HCT116 (cell line): ENCODE measurements around the gene YY1. TPM values are rescaled to one million over a fixed set of nuclear protein-coding genes. Genes with fewer than 3 reads are reported as not detected.

Source experiments
- ATAC-seq: fragments of 200-7000 bp; cut with Tn5 transposase; 2 replicates; pipeline ENCODE4 v1.9.1; 2020; ENCODE audit warnings: mild to moderate bottlenecking, moderate library complexity
- BruUV-seq: library from RNA; stranded (reverse); fragments of 400-500 nt; replicated peaks from 2 replicates; lab custom pipeline; 2021; lab: Mats Ljungman, UMichigan
- CTCF ChIA-PET: fragments of 300-600 bp; sonication (Branson Sonifier 250); formaldehyde crosslinking; loops from one replicate; lab custom pipeline; 2021; ENCODE audit warnings: antibody characterized with exemption; lab: Charles Lee
- POLR2A ChIA-PET: fragments of 300-600, 350-600 bp; sonication (Branson Sonifier 250); formaldehyde crosslinking; loops from one replicate; lab custom pipeline; 2021; ENCODE audit warnings: antibody characterized with exemption; lab: Charles Lee
- RAD21 ChIA-PET, 2 experiments: fragments of 300-600 bp; sonication (Branson Sonifier 250); formaldehyde crosslinking; loops; one replicate each; lab custom pipeline; 2023; ENCODE audit warnings: low total read pairs in 2 of 2; ENCODE audit not compliant: uncharacterized antibody in 2 of 2, unreplicated experiment in 2 of 2, low non-redundant PET in 1 of 2; lab: Charles Lee
- DNase-seq: peaks from one replicate; pipeline ENCODE4 v3.0.0-alpha.2; 2010; ENCODE audit warnings: low read depth, low spot score
- H2AFZ ChIP-seq: fragments of 200-600 bp; shearing (Covaris generic), sonication (generic); 2 replicates; pipeline ENCODE4 v1.6.1; 2017; ENCODE audit warnings: low read depth, mixed run types, mixed read lengths, antibody characterized with exemption, low read length; ENCODE audit not compliant: poor library complexity, severe bottlenecking
- H3K27ac ChIP-seq: 2 replicates; pipeline ENCODE4 v1.5.1; 2012; ENCODE audit warnings: low read depth, low read length
- H3K27me3 ChIP-seq: fragments of 200-600 bp; sonication (generic); 2 replicates; pipeline ENCODE4 v1.6.1; 2016; ENCODE audit warnings: mixed run types, low read length, mixed read lengths; ENCODE audit not compliant: insufficient read depth
- H3K36me3 ChIP-seq, 2 experiments: fragments of 200-500 bp in 1 of 2; fragments of 200-600 bp in 1 of 2; sonication (Bioruptor generic) in 1 of 2; sonication (generic) in 1 of 2; 2 replicates each; pipeline versions ENCODE4 v1.5.1 to v1.6.1; 2014 to 2016; ENCODE audit warnings: low read length in 2 of 2, inconsistent platforms in 1 of 2, mixed read lengths in 1 of 2, mixed run types in 1 of 2; ENCODE audit not compliant: insufficient read depth in 2 of 2, control insufficient read depth in 1 of 2
- H3K4me1 ChIP-seq, 2 experiments: fragments of 200-600 bp in 1 of 2; sonication (generic) in 1 of 2; 2 replicates each; pipeline versions ENCODE4 v1.5.1 to v1.6.1; 2012 to 2017; ENCODE audit warnings: low read length in 2 of 2, inconsistent platforms in 1 of 2, mild to moderate bottlenecking in 1 of 2, mixed read lengths in 1 of 2, mixed run types in 1 of 2, moderate library complexity in 1 of 2; ENCODE audit not compliant: insufficient read depth in 2 of 2, control insufficient read depth in 1 of 2
- H3K4me2 ChIP-seq: fragments of 200-600 bp; sonication (generic); 2 replicates; pipeline ENCODE4 v1.6.1; 2017; ENCODE audit warnings: mixed run types, low read length, mixed read lengths
- H3K4me3 ChIP-seq, 2 experiments: fragments of 200-600 bp in 1 of 2; sonication (generic) in 1 of 2; replicated peaks in 1 of 2; 2 replicates each; pipeline ENCODE4 v1.5.1; 2011 to 2016; ENCODE audit warnings: low read length in 2 of 2, control low read depth in 1 of 2, low read depth in 1 of 2, mild to moderate bottlenecking in 1 of 2, mixed read lengths in 1 of 2, mixed run types in 1 of 2
- H3K79me2 ChIP-seq: fragments of 200-600 bp; sonication (generic); 2 replicates; pipeline ENCODE4 v1.6.1; 2017; ENCODE audit warnings: mild to moderate bottlenecking, mixed run types, low read length, moderate library complexity, mixed read lengths; ENCODE audit not compliant: insufficient read depth
- H3K9ac ChIP-seq: fragments of 200-600 bp; sonication (generic); 2 replicates; pipeline ENCODE4 v1.6.1; 2016; ENCODE audit warnings: low read length, mixed read lengths
- H3K9me2 ChIP-seq: fragments of 200-600 bp; sonication (generic), shearing (Covaris generic); 2 replicates; pipeline ENCODE4 v1.6.1; 2017; ENCODE audit warnings: mixed run types, mild to moderate bottlenecking, moderate library complexity; ENCODE audit not compliant: insufficient read depth
- H3K9me3 ChIP-seq, 2 experiments: fragments of 200-500 bp in 1 of 2; fragments of 200-600 bp in 1 of 2; sonication (Bioruptor generic) in 1 of 2; sonication (generic) in 1 of 2; 2 replicates each; pipeline ENCODE4 v1.6.1; 2014 to 2017; ENCODE audit warnings: low read length in 2 of 2, mixed read lengths in 2 of 2, inconsistent platforms in 1 of 2, low read depth in 1 of 2, mild to moderate bottlenecking in 1 of 2, mixed run types in 1 of 2, moderate library complexity in 1 of 2; ENCODE audit not compliant: control insufficient read depth in 1 of 2, insufficient read depth in 1 of 2
- H4K20me1 ChIP-seq: fragments of 200-600 bp; sonication (generic), shearing (Covaris generic); 2 replicates; pipeline ENCODE4 v1.6.1; 2017; ENCODE audit warnings: mixed run types, mild to moderate bottlenecking, moderate library complexity; ENCODE audit not compliant: insufficient read depth
- CBX3 ChIP-seq: IDR thresholded peaks from 2 replicates; pipeline ENCODE4 v1.6.1; 2012; ENCODE audit warnings: low read depth
- CEBPB ChIP-seq: IDR thresholded peaks from 2 replicates; pipeline ENCODE4 v1.6.1; 2012; ENCODE audit warnings: low read depth
- CTCF ChIP-seq, 3 experiments: fragments of 200-600 bp in 1 of 3; sonication (generic) in 1 of 3; IDR thresholded peaks in 2 of 3; conservative IDR thresholded peaks in 1 of 3; 2 replicates each; pipeline ENCODE4 v1.5.1; 2012 to 2017; ENCODE audit warnings: low read depth in 2 of 3, low read length in 2 of 3, antibody characterized with exemption in 1 of 3, borderline replicate concordance in 1 of 3, control low read depth in 1 of 3, mild to moderate bottlenecking in 1 of 3, mixed read lengths in 1 of 3, mixed run types in 1 of 3, moderate library complexity in 1 of 3; ENCODE audit not compliant: insufficient read depth in 1 of 3
- EGR1 ChIP-seq: IDR thresholded peaks from 2 replicates; pipeline ENCODE4 v1.6.1; 2012; ENCODE audit warnings: low read depth
- ELF1 ChIP-seq: IDR thresholded peaks from 2 replicates; pipeline ENCODE4 v1.6.1; 2012; ENCODE audit warnings: low read depth, borderline replicate concordance
- EZH2 ChIP-seq: fragments of 200-600 bp; sonication (generic); IDR thresholded peaks from 2 replicates; pipeline ENCODE4 v1.6.1; 2017; ENCODE audit warnings: antibody characterized with exemption, mixed run types
- EZH2phosphoT487 ChIP-seq: fragments of 200-600 bp; IDR thresholded peaks from 2 replicates; pipeline ENCODE4 v1.6.1; 2018; ENCODE audit warnings: antibody characterized with exemption, borderline replicate concordance
- FOSL1 ChIP-seq: IDR thresholded peaks from 2 replicates; pipeline ENCODE4 v1.6.1; 2012; ENCODE audit warnings: low read depth
- POLR2A ChIP-seq: IDR thresholded peaks from 2 replicates; pipeline ENCODE4 v1.7.0; 2011; ENCODE audit warnings: borderline replicate concordance; ENCODE audit not compliant: insufficient read depth, insufficient read length; ENCODE audit errors: extremely low read depth
- POLR2AphosphoS5 ChIP-seq: IDR thresholded peaks from 2 replicates; pipeline ENCODE4 v1.6.1; 2011; ENCODE audit warnings: mild to moderate bottlenecking, low read depth, low read length, moderate library complexity
- RAD21 ChIP-seq: IDR thresholded peaks from 2 replicates; pipeline ENCODE4 v1.6.1; 2012; ENCODE audit warnings: low read depth, mild to moderate bottlenecking
- SP1 ChIP-seq: IDR thresholded peaks from 2 replicates; pipeline ENCODE4 v1.6.1; 2012; ENCODE audit warnings: low read depth
- YY1 ChIP-seq: IDR thresholded peaks from 2 replicates; pipeline ENCODE4 v1.6.1; 2011; ENCODE audit warnings: low read length, low read depth, moderate library complexity, mild to moderate bottlenecking; ENCODE audit not compliant: insufficient replicate concordance; ENCODE audit errors: extremely low read depth
- ZFX ChIP-seq: fragments of 450-650 bp; IDR thresholded peaks from 2 replicates; pipeline ENCODE4 v1.6.1; 2017
- ZNF274 ChIP-seq: fragments of 200-500 bp; sonication (Bioruptor generic); IDR thresholded peaks from 2 replicates; pipeline ENCODE4 v1.6.1; 2014; ENCODE audit warnings: mild to moderate bottlenecking, low read depth, low read length, inconsistent platforms
- intact Hi-C: fragments of 100-400 bp; cut with micrococcal nuclease; formaldehyde crosslinking; loops from 2 replicates; pipeline ENCODE4 v1.10.0; 2022
- total RNA-seq: library from RNA; stranded (reverse); gene quantifications from one replicate; pipeline ENCODE4 v1.2.1, GENCODE V29; 2021; ENCODE audit not compliant: unreplicated experiment
- TF ChIP-seq, protein P1 (sequence below): IDR thresholded peaks from 2 replicates; pipeline ENCODE4 v1.6.1; 2011; ENCODE audit warnings: mild to moderate bottlenecking, low read length, moderate library complexity; ENCODE audit not compliant: insufficient replicate concordance; ENCODE audit errors: extremely low read depth
- TF ChIP-seq, protein P2 (sequence below): IDR thresholded peaks from 2 replicates; pipeline ENCODE4 v1.6.1; 2012
- TF ChIP-seq, protein P3 (sequence below): IDR thresholded peaks from 2 replicates; pipeline ENCODE4 v1.6.1; 2012; ENCODE audit warnings: low read depth
- TF ChIP-seq, protein P4 (sequence below): IDR thresholded peaks from 2 replicates; pipeline ENCODE4 v1.6.1; 2012

The YY1 gene
- total RNA-seq, 1 experiment from 2014 or later = 111 TPM

DNA sequence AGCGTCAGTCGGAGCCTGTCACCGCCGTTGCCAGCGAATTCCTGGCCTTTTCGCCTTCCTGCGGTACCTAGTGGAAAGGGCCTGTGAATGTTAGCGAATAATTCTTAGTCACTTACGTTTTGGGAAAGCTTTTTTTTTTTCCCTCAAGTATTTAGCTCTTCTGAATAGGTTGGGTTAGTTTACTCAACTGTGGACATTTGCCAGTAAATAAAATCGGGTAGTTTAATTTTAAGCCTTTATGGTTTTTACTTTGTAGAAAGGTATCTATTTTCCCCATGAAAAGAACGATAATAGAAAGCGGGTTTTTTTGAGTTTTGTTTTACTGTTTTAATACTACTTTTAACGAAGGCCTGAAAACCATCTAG lies 1.7 kb downstream of the YY1 start:
- BruUV-seq = no TSS peak
- Histone ChIP-seq H2AFZ (no peak overlapping the region), H4K20me1 (peaks cover 16% of the 10 kb centered on the region), H3K79me2 (peaks cover 88% of the 10 kb centered on the region), H3K9me3 (no peaks in the 10 kb centered on the region), H3K36me3 (peaks cover 0 to 15% of the 10 kb centered on the region in 2 experiments; a peak in 2 of 4 replicates), H3K9me2 (no peaks in the 10 kb centered on the region), H3K4me1 (peaks cover 16 to 39% of the 10 kb centered on the region in 2 experiments), H3K27ac (peak overlapping the region; percentile 99), H3K9ac (peak overlapping the region; percentile 67), H3K4me2 (peak overlapping the region; percentile 72), H3K4me3 (peak overlapping the region; percentile 59 to 65), H3K27me3 (no peaks in the 10 kb centered on the region)
- intact Hi-C loops = no loop called here
- DNase-seq (no peak), ATAC-seq (no peak)
- ChIA-PET POLR2A (interaction anchor here (1.6 kb wide), 1 partner anchor 42 kb away, joined by 4 read pairs; no protein-coding TSS in a partner anchor), RAD21 (no interaction called here), CTCF (interaction anchor here (1.0 to 2.5 kb wide), 3 partner anchors 44 to 137 kb away, joined by 3 to 7 read pairs (median 6); no protein-coding TSS in a partner anchor)
- no peak for TF ChIP-seq CBX3
- no peak for TF ChIP-seq POLR2A
- no peak for TF ChIP-seq ELF1
- TF ChIP-seq YY1 = no peak
- TF ChIP-seq FOSL1 = no peak
- TF ChIP-seq CTCF (IDR thresholded peaks at IDR 0.05 in 2 of 3, conservative IDR thresholded peaks at IDR 0.05 in 1 of 3; ENCODE audit: borderline replicate concordance in 1 of 3, insufficient read depth in 1 of 3, low read depth in 2 of 3, low read length in 2 of 3) = no peak
- TF ChIP-seq, protein P1, sequence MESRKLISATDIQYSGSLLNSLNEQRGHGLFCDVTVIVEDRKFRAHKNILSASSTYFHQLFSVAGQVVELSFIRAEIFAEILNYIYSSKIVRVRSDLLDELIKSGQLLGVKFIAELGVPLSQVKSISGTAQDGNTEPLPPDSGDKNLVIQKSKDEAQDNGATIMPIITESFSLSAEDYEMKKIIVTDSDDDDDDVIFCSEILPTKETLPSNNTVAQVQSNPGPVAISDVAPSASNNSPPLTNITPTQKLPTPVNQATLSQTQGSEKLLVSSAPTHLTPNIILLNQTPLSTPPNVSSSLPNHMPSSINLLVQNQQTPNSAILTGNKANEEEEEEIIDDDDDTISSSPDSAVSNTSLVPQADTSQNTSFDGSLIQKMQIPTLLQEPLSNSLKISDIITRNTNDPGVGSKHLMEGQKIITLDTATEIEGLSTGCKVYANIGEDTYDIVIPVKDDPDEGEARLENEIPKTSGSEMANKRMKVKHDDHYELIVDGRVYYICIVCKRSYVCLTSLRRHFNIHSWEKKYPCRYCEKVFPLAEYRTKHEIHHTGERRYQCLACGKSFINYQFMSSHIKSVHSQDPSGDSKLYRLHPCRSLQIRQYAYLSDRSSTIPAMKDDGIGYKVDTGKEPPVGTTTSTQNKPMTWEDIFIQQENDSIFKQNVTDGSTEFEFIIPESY = no peak
- no peak for TF ChIP-seq CEBPB
- no peak for TF ChIP-seq SP1
- no peak for TF ChIP-seq EZH2
- TF ChIP-seq EZH2phosphoT487 = no peak
- TF ChIP-seq ZNF274 = no peak
- no peak for TF ChIP-seq RAD21
- no peak for TF ChIP-seq EGR1
- no peak for TF ChIP-seq POLR2AphosphoS5
- TF ChIP-seq, protein P2, sequence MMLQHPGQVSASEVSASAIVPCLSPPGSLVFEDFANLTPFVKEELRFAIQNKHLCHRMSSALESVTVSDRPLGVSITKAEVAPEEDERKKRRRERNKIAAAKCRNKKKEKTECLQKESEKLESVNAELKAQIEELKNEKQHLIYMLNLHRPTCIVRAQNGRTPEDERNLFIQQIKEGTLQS = no peak
- TF ChIP-seq, protein P3, sequence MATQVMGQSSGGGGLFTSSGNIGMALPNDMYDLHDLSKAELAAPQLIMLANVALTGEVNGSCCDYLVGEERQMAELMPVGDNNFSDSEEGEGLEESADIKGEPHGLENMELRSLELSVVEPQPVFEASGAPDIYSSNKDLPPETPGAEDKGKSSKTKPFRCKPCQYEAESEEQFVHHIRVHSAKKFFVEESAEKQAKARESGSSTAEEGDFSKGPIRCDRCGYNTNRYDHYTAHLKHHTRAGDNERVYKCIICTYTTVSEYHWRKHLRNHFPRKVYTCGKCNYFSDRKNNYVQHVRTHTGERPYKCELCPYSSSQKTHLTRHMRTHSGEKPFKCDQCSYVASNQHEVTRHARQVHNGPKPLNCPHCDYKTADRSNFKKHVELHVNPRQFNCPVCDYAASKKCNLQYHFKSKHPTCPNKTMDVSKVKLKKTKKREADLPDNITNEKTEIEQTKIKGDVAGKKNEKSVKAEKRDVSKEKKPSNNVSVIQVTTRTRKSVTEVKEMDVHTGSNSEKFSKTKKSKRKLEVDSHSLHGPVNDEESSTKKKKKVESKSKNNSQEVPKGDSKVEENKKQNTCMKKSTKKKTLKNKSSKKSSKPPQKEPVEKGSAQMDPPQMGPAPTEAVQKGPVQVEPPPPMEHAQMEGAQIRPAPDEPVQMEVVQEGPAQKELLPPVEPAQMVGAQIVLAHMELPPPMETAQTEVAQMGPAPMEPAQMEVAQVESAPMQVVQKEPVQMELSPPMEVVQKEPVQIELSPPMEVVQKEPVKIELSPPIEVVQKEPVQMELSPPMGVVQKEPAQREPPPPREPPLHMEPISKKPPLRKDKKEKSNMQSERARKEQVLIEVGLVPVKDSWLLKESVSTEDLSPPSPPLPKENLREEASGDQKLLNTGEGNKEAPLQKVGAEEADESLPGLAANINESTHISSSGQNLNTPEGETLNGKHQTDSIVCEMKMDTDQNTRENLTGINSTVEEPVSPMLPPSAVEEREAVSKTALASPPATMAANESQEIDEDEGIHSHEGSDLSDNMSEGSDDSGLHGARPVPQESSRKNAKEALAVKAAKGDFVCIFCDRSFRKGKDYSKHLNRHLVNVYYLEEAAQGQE = no peak
- TF ChIP-seq, protein P4, sequence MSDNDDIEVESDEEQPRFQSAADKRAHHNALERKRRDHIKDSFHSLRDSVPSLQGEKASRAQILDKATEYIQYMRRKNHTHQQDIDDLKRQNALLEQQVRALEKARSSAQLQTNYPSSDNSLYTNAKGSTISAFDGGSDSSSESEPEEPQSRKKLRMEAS = no peak
- no peak for TF ChIP-seq ZFX
